Sigmoid colon (tissue), 4 donors: ENCODE measurements around the gene PPP1R10.

Experiments used
- CTCF ChIP-seq, 4 experiments: fragments of 450-650 bp in 3 of 4; fragments of 200-600 bp in 1 of 4; IDR thresholded peaks; one replicate each; pipeline ENCODE4 v1.5.1; 2016 to 2019; ENCODE audit warnings: antibody characterized with exemption in 4 of 4, mild to moderate bottlenecking in 3 of 4, moderate library complexity in 2 of 4
- POLR2A ChIP-seq, 2 donors: fragments of 450-650 bp; IDR thresholded peaks; one replicate each; pipeline ENCODE4 v1.6.1; 2016; ENCODE audit warnings: antibody characterized with exemption in 2 of 2, mild to moderate bottlenecking in 2 of 2, moderate library complexity in 2 of 2
- POLR2AphosphoS5 ChIP-seq, 4 donors: sonication (generic); formaldehyde crosslinking; IDR thresholded peaks; one replicate each; pipeline ENCODE4 v1.6.1; 2017; ENCODE audit warnings: antibody characterized with exemption in 4 of 4

GRCh38 chr6:30611150-30611855 lies 5.7 kb downstream of the PPP1R10 start:
- TF ChIP-seq CTCF (IDR thresholded peaks at IDR 0.05) = no peak
- TF ChIP-seq POLR2AphosphoS5 (IDR thresholded peaks at IDR 0.05) = peak in 2 of 4 donors; percentile 1 to 18
- no peak for TF ChIP-seq POLR2A (IDR thresholded peaks at IDR 0.05)
